Measurements from ENCODE around the gene FAM136A. TPM values are rescaled to one million over a fixed set of nuclear protein-coding genes. Genes with fewer than 3 reads are reported as not detected.
"Not testable (repeated sequence)": the region's sequence is repeated elsewhere in the genome, so short reads cannot be mapped to it uniquely, and the experiment has no call there.

The FAM136A gene
- total RNA-seq, 1 donor from 2014 or later = 23.3 TPM

DNA sequence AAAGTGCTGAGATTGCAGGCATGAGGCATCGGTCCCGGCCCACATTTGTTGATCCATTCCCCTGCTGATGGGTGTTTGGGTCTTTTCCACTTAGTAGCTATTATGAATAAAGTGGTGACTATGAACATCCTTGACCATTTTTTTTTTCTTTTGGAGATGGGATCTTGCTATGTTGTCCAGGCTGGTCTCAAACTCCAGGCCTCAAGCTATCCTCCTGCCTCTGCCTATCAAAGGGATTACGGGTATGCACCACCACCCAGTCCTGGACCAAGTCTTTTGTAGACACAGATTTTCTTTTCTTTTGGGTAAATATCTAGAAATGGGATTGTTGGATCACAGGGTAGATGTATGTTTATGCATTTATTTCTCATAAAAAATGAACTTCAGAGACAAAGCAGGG is 1.3 kb upstream of the FAM136A start:
- no peak for DNase-seq
- intact Hi-C loops (cut with DNase I) = no loop called here

DNA sequence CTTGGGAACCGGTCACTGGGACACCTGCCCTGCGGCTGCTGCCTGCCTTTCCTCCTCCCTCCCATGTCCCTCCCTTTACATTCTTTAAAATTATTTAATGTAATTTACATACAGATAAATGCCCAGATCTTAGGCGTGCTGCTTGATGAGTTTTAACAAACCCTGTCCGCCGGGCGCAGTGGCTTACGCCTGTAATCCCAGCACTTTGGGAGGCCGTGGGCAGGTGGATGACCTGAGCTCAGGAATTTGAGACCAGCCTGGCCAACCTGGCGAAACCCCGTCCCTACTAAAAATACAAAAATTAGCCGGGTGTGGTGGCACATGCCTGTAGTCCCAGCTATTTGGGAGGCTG is 304 bp upstream of the FAM136A start:
- DNase-seq; intact Hi-C loops (cut with DNase I); ATAC-seq (ENCODE audit: poor library complexity): not testable (repeated sequence)

More for the DNA sequence above, 1.3 kb upstream of the FAM136A start:
- no peak for ATAC-seq (ENCODE audit: poor library complexity)

DNA sequence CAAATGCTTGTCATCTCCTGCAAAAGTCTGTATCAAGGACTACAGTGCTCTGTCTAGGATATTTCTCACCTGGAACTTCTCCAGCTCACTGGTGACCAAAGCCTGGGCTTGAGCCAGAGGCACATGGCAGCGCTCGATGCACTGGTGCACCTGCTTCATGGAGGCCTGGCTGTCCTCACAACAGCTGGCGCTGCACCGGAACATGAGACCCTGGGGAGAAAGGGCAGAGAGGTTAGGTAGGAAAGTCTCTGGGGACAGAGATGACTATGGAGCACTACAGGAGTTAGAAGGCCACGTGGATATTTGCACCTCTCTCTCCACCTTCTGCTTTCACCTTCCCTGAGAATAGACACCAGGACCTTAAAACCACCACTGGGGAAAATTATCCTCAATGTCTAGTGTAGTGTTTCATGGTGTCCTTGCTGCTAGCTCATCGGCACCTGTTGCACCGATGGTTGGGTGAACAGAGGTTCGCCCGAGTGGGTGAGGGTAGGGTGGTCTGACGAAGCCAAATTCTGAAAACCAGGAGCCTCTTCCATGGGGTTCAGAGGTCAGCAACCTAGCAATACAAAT is 1.0 kb downstream of the FAM136A start:
- ATAC-seq (ENCODE audit: poor library complexity) (no peak), DNase-seq (no peak)
- intact Hi-C loops (cut with DNase I) = no loop called here

DNA sequence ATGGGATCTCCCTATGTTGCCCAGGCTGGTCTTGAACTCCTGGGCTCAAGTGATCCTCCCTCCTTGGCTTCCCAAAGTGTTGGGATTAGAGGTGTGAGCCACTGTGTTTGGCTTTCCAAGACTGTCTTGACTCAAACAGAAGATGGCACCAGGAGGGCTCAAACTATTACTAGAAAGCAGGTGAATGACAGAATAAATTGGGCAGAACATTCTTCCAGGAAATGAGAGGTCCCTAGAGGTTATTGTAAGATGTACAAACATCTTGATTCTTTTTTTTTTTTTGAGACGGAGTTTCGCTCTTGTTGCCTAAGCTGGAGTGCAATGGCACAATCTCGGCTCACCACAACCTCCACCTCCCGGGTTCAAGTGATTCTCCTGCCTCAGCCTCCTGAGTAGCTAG is 4.0 kb downstream of the FAM136A start:
- intact Hi-C loops (cut with DNase I) = loop anchor here (10.0 kb wide), 1 partner anchor 383 kb away; the partner anchor contains the start of gene MXD1
- DNase-seq; ATAC-seq (ENCODE audit: poor library complexity): not testable (repeated sequence)

DNA sequence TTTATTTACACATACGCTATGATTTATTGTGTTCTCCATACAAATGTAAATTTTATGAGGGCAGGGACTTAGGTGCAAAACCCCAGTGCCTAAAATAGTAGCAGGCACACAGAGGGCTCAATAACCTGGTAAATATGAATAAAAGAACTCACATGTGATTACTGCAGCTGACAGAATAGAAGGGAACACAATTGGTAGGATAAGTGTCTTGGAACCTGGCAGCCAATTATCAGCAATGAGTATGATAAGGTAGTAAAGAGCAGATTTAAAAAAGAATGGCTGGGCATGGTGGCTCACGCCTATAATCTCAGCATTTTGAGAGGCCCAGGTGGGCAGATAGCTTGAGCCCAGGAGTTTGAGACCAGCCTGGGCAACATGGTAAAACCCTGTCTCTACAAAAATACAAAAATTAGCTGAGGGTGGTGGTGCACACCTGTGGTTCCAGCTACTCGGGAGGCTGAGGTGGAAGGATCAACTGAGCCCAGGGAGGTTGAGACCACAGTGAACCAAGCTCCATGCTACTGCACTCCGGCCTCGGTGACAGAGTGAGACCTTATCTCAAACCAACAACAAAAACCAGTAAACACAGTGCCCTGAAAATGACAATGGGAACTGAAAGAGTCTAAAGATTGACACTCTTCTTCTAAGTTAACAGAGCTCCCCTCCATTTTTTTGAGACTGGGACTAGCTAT is 18.2 kb downstream of the FAM136A start:
- intact Hi-C loops (cut with DNase I) = no loop called here
- DNase-seq (no peak), ATAC-seq (ENCODE audit: poor library complexity) (peak; percentile 78)

DNA sequence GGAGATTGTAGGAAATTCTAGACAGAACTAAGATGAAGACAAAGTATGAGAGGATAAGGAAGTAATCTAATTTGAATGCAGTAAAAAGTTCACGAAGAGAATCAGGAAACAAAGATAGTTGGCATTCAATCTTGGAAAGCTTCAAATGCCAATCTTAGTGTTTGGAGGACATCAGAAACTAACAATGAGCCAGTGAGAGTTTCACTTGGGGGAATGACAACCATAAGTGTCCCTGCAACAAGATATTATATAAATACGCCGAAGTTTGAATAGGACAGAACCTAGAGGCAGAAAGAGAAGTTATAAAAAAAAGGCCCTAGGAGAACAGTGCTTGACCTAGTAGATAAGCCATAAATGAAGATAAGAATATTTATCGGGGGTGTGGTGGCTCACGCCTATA is 19.4 kb downstream of the FAM136A start:
- DNase-seq = no peak
- intact Hi-C loops (cut with DNase I) = no loop called here
- ATAC-seq (ENCODE audit: poor library complexity) = peak; percentile 68

DNA sequence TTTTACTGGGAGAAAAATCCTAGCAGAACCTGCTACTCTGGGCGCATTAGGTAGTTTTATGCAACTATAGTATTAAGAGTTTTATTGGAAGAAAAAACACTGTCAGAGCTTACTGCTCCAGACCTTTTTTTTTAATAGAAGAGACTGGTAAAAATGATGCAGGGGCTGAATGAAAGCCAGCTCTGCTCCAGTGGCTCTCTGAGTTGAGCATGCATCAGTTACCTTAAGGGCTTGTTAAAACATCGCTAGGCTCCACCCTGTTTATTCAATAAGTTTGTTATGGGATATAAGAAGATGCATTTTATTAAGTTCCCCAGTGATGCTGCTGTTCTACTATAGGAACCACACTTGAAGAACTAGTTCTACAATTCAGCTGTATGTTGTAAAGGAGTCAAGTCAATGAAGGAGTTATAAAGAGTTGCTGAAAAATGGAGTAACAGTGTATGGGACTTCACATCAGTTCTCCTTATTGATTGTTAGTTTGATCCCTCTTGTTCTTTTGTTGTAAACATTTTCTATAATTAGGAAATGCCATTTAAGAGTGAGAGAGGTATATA is 21.5 kb downstream of the FAM136A start:
- ATAC-seq (ENCODE audit: poor library complexity) = no peak
- intact Hi-C loops (cut with DNase I) = no loop called here
- DNase-seq = no peak

DNA sequence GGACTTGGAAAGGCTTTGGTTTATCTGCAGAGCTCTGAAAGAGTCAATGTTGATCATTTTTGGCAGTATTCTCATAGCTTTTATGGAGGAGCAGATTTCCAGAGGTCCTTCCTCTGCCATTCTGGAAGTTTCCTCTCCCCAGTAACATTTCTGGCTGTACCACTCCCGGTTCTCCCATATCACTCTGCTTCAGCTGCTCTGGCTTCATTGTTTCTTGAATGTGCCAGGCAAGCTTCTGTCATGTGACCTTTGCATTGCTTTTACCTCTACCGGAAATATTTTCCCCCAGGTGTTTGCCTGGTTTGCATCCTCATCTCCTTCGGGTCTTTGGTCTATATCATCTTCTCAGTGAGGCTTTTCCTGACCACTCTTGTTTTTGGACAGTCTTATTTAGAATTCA is 31.5 kb downstream of the FAM136A start:
- intact Hi-C loops (cut with DNase I) = no loop called here
- DNase-seq = no peak
- no peak for ATAC-seq (ENCODE audit: poor library complexity)

DNA sequence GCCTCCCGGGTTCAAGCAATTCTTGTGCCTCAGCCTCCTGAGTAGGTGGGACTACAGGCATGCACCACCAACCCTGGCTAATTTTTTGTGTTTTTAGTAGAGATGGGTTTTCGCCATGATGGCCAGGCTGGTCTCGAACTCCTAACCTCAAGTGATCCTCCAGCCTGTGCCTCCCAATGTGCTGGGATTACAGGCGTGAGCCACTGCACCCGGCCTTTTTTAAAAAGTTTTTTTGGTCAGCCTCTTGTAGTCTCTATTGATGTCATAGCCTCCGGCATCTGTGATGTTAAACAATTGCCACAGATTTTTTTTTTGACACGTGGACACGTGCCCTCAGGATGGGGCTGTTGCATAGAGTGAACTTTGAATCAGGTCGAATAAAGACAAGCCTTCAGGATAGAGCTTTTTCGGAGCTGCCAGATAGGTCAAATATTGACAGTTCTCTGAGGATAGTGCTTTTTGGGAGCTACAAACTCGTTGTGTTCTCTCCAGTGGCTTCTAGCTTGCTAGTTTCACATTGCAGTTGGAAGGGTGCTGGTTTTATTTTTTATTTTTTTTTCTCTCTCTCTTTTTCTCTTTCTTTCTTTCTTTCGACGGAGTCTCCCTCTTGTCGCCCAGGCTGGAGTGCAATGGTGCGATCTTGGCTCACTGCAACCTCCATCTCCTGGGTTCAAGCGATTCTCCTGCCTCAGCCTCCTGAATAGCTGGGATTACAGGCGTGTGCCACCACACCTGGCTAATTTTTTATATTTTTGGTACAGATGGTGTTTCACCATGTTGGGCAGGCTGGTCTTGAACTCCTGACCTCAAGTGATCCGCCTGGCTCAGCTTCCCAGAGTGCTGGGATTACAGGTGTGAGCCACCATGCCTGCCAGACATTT is 32.2 kb downstream of the FAM136A start:
- intact Hi-C loops (cut with DNase I); DNase-seq; ATAC-seq (ENCODE audit: poor library complexity): not testable (repeated sequence)

DNA sequence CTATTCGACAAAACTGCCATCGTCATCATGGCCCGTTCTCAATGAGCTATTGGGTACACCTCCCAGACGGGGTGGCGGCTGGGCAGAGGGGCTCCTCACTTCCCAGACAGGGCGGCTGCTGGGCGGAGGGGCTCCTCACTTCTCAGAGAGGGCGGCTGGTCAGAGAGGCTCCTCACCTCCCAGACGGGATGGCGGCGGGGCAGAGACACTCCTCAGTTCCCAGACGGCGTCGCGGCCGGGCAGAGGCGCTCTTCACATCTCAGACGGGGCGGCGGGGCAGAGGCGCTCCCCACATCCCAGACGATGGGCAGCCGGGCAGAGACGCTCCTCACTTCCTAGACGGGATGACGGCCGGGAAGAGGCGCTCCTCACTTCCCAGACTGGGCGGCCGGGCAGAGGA is 34.9 kb downstream of the FAM136A start:
- DNase-seq; intact Hi-C loops (cut with DNase I); ATAC-seq (ENCODE audit: poor library complexity): not testable (repeated sequence)

DNA sequence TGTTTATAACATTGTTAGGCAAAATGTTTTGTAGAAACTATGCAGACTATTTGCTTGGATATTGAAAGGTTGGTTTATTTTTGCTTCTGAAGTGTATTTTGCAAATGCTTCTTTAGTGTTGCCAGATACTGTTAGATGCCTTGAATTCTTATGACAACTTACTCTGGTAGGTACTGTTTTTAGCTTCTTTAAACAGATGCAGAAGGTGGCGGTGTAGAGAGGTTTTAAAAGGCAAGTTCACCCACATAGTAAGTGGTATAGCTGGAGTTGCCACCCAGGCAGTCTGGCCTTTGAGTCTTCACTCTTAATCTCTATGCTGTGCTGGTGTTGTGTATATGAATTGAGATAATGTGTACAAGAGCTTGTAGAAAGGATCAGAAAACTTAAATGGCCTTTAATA is 40.4 kb downstream of the FAM136A start:
- ATAC-seq (ENCODE audit: poor library complexity) (no peak), DNase-seq (no peak)
- intact Hi-C loops (cut with DNase I) = no loop called here

DNA sequence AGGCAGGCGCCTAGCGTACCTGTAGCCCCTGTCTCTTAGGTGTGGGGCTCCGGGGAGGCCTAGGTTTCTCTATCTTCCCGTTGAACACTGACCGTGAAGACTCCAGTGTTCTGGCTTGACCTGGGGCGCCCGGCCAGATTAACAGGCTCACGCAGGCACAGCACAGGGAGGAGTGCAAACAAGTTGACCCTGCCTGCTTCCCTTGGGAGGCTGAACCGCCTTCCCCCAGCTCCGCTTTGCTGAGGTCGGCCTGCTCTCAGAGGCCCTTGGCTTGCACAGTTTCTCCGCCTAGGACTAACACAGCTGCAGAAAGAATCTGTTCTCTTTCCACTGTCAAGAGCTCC is 43.4 kb downstream of the FAM136A start:
- ATAC-seq (ENCODE audit: poor library complexity) (peak; percentile 73), DNase-seq (peak; percentile 91)
- intact Hi-C loops (cut with DNase I) = no loop called here

DNA sequence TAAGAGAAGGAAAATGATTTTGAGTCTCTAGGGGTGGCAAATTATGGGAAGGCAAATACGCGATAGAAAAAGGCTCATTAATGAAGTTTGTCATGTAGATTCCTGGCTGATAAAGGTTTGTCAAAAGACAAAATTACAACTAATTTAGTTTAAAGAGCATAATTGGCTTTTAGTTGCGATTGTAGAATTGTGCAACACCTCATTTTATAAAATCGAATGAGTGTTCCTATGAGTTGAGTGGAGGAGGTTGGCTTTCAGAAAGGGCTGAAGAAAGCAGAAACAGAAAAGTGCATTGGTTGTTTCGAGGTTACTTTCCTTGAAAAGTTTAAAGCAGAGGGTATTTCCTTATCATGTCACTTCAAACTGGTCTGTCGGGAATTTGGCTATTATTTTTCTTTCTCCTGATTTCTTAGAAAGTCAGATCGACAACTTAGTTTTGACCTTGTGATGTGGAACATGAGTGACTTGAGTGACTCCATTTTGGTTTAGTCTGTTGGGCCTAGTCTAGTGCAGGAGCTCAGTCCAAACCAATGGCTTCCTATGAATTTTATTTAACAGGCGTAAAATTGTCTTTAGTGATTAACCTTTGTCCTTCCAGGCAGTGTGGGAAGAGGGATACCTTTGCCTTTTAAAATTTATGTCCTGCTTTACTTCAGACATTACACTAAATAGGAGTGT is 46.1 kb downstream of the FAM136A start:
- DNase-seq = no peak
- intact Hi-C loops (cut with DNase I) = no loop called here
- ATAC-seq (ENCODE audit: poor library complexity) = no peak

DNA sequence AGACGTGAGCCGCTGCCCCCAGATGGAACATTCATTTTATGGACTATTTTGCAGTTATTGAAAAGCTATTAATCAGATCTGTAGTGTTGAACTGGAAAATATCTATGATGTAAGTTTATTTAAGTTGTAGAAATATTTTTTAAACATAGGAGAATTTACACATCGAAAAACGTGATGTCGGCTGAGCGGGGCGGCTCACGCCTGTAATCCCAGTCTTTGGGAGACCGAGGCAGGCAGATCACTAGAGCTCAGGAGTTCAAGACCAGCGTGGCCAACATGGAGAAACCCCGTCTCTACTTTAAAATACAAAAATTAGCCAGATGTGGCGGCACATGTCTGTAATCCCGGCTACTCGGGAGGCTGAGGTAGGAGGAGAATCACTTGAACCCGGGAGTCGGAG is 51.4 kb downstream of the FAM136A start:
- ATAC-seq (ENCODE audit: poor library complexity) = no peak

DNA sequence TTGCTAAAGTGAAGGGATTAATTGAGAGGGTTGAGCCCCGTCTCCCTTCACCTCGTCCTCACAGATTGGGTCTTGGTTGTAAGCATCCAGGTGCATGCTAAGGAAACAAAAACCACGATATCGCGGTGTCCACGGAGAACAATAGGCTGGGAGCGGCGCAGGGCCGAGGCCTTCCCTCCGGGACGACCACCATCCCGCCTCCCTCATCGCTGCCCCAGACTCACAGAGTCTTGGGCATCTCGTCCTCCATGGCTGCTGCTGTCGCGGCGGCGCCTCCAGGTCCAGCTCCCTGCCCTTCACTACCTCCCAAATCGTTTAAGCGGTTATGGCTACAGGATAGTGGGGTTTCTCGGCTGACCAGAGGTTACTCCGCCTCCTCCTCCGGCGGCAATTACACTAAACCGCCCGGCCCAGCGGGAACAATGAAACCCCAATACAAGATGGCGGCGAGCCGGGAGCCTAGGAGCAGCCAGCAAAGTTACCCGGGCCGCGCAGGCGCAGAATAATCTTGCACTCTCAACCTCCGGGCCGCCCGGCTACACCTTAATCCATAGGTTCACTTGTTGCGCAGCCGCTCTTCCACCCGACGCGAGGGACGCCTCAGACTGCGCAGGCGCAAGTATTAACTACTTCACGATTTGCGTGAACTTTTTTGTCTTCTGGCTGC is 53.6 kb downstream of the FAM136A start, which contains the start of gene TIA1:
Gene TIA1, minus strand, starts transcription at position 448 of the 667 bp plus-strand sequence. Its CDS starts 198 bp downstream, at position 250.
- intact Hi-C loops (cut with DNase I) = loop anchor here (5.0 kb wide), 1 partner anchor 44 kb away; the partner anchor contains the start of gene SNRPG
- DNase-seq (peak; percentile 99), ATAC-seq (ENCODE audit: poor library complexity) (peak; percentile 98)

More for the DNA sequence above, 51.4 kb downstream of the FAM136A start:
- DNase-seq = no peak
- intact Hi-C loops (cut with DNase I) = no loop called here

DNA sequence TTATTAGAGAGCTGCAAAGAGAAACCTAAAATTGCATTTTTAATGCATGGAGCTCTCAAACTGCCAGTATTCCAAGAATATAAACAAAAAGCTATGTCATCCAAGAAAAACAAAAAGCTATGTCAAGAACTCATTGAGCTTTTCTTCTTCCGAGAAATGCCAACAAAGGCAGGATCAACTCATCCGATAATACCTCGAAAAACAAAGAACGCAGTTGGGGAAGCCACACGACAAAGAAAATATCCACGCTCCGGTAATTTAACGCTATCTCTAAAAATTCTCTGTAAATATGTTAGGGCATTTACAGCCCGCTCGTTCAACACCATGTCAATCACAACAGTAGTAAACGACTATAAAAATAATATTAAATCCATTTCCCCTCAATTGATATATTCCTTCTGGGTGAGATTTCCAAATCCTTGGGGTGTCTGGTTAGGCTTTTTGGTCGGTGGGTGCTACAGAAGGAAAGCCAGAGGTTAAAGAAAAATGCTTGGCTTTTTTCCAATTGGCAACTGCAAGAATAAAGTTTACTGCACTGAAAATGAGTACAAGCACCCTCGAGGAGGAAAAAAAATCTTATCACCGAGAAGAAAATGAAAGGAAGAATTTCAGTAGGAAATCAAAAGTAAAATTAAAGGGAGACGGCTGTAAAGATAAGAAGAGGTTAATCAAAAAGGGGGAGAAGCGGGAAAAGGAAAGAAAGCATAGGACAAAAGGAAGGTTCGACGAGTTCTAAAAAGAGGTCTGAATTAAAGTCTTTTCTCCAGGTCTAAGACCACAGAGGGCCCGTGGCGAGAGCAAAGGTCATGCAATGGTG is 54.3 kb downstream of the FAM136A start:
- intact Hi-C loops (cut with DNase I) = loop anchor here (5.0 kb wide), 1 partner anchor 45 kb away; the partner anchor contains the start of gene SNRPG
- DNase-seq = no peak
- ATAC-seq (ENCODE audit: poor library complexity) = no peak

Measured in Right ventricle myocardium superior (tissue), 1 donor.